A673 (cell line): ENCODE measurements around the gene CORO7. TPM values are rescaled to one million over a fixed set of nuclear protein-coding genes. Genes with fewer than 3 reads are reported as not detected.

Source experiments
- BruUV-seq: library from RNA; stranded (reverse); fragments of 400-500 nt; replicated peaks from 2 replicates; lab custom pipeline; 2021; lab: Mats Ljungman, UMichigan
- CTCF ChIA-PET: fragments of 300-600 bp; sonication (Branson Sonifier 250); formaldehyde crosslinking; loops from one replicate; lab custom pipeline; 2022; ENCODE audit warnings: antibody characterized with exemption; lab: Charles Lee
- POLR2A ChIA-PET: fragments of 300-600 bp; sonication (Branson Sonifier 250); formaldehyde crosslinking; loops from one replicate; lab custom pipeline; 2022; ENCODE audit warnings: antibody characterized with exemption; ENCODE audit not compliant: low non-redundant PET; lab: Charles Lee
- DNase-seq: peaks from one replicate; pipeline ENCODE4 v3.0.0-alpha.2; 2015; ENCODE audit warnings: low spot score
- H3K27ac ChIP-seq: fragments of 200-600 bp; sonication (generic); 2 replicates; pipeline ENCODE4 v1.5.1; 2016; ENCODE audit warnings: mixed run types, low read depth, mild to moderate bottlenecking, mixed read lengths, antibody characterized with exemption, low read length; ENCODE audit not compliant: poor library complexity, severe bottlenecking
- H3K27me3 ChIP-seq: fragments of 200-600 bp; sonication (generic); replicated peaks from 2 replicates; pipeline ENCODE4 v1.6.1; 2017; ENCODE audit warnings: mixed run types, low read depth, mild to moderate bottlenecking, mixed read lengths, antibody characterized with exemption, low read length; ENCODE audit not compliant: insufficient read depth, poor library complexity
- H3K36me3 ChIP-seq: fragments of 200-600 bp; sonication (generic); 2 replicates; pipeline ENCODE4 v1.6.1; 2016; ENCODE audit warnings: mixed run types, mild to moderate bottlenecking, mixed read lengths, antibody characterized with exemption, low read length; ENCODE audit not compliant: insufficient read depth, poor library complexity, severe bottlenecking
- H3K4me1 ChIP-seq: fragments of 200-600 bp; sonication (generic); 2 replicates; pipeline ENCODE4 v1.6.1; 2017; ENCODE audit warnings: mixed run types, mild to moderate bottlenecking, mixed read lengths, antibody characterized with exemption, low read length; ENCODE audit not compliant: insufficient read depth, poor library complexity, severe bottlenecking
- H3K4me3 ChIP-seq: fragments of 200-600 bp; sonication (generic); 2 replicates; pipeline ENCODE4 v1.5.1; 2016; ENCODE audit warnings: low read depth, mixed run types, mild to moderate bottlenecking, mixed read lengths, low read length; ENCODE audit not compliant: poor library complexity, severe bottlenecking
- H3K9me3 ChIP-seq: fragments of 200-600 bp; sonication (generic); 2 replicates; pipeline ENCODE4 v1.6.1; 2016; ENCODE audit warnings: mixed run types, low read depth, mild to moderate bottlenecking, mixed read lengths, antibody characterized with exemption, low read length; ENCODE audit not compliant: poor library complexity, severe bottlenecking
- EZH2 ChIP-seq: fragments of 200-600 bp; sonication (generic); IDR thresholded peaks from 2 replicates; pipeline ENCODE4 v1.6.1; 2017; ENCODE audit warnings: borderline replicate concordance, low read depth, mild to moderate bottlenecking, mixed read lengths, antibody characterized with exemption, low read length; ENCODE audit not compliant: poor library complexity, severe bottlenecking
- intact Hi-C: fragments of 100-400 bp; cut with micrococcal nuclease; formaldehyde crosslinking; loops from one replicate; pipeline ENCODE4 v1.10.0; 2022; ENCODE audit not compliant: unreplicated experiment
- total RNA-seq: library from RNA; stranded (reverse); gene quantifications from 2 replicates; pipeline ENCODE4 v1.2.3, GENCODE V29; 2021
- TF ChIP-seq, protein P1 (sequence below): fragments of 300-800, 200-600 bp; sonication (generic); conservative IDR thresholded peaks from 2 replicates; pipeline ENCODE4 v1.5.1; 2017; ENCODE audit warnings: low read depth, mild to moderate bottlenecking, antibody characterized with exemption, low read length, moderate library complexity, mixed read lengths

CORO7 gene
- total RNA-seq, 1 experiment from 2014 or later: 24.4 TPM

DNA sequence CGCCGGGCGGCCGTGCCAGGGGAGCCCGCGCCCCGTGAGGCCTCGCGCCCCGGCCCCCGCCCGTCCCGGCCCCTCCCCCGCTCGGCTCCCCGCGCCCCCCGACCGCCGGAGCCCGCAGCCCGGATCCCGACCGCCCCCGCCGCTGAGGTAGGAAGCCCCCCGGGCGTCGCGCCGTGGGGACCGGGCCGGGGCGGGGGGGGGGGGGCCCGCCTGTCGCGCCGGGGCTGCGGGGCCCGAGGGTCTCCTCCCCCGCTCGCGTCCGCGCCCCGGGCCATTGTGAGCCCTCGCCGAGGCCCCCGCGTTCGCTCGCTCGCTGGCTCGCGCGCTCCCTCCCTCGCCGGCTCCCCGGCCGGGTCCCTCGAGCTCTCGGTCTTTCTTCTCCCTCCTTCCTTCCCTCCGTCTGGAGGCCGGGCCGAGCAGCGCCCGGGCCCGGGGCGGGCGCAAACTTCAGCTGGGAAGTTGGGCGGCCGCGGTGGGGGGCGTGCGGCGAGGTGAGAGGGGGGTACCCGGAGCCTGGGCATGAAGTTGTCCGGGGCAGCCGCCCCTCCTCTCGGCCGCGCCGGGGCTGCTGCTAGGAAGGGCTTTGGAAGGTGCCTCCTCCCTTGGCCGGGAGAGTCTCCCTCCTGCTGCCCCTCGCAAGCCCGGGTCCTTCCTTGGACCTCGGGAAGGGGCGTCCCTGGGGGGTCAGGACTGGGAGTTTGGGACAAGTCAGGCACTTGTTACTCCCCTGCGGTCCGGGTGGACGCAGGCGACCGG lies 100.1 kb downstream of the CORO7 start:
- CTCF ChIA-PET: interaction anchor here (1.4 kb wide), 1 partner anchor 12 kb away, joined by 6 read pairs; no protein-coding TSS in a partner anchor
- intact Hi-C loops: no loop called here
- H3K4me1 ChIP-seq: peaks cover 30% of the 10 kb centered on the region
- H3K27ac ChIP-seq: peak overlapping the region; percentile 77
- no TSS peak for BruUV-seq
- H3K36me3 ChIP-seq: no peaks in the 10 kb centered on the region
- peak overlapping the region; percentile 85 for H3K4me3 ChIP-seq
- TF ChIP-seq, protein P1, sequence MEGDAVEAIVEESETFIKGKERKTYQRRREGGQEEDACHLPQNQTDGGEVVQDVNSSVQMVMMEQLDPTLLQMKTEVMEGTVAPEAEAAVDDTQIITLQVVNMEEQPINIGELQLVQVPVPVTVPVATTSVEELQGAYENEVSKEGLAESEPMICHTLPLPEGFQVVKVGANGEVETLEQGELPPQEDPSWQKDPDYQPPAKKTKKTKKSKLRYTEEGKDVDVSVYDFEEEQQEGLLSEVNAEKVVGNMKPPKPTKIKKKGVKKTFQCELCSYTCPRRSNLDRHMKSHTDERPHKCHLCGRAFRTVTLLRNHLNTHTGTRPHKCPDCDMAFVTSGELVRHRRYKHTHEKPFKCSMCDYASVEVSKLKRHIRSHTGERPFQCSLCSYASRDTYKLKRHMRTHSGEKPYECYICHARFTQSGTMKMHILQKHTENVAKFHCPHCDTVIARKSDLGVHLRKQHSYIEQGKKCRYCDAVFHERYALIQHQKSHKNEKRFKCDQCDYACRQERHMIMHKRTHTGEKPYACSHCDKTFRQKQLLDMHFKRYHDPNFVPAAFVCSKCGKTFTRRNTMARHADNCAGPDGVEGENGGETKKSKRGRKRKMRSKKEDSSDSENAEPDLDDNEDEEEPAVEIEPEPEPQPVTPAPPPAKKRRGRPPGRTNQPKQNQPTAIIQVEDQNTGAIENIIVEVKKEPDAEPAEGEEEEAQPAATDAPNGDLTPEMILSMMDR: no peak
- no peak for TF ChIP-seq EZH2
- no peaks in the 10 kb centered on the region for H3K27me3 ChIP-seq
- POLR2A ChIA-PET: no interaction called here
- DNase-seq: peak; percentile 62
- no peaks in the 10 kb centered on the region for H3K9me3 ChIP-seq

DNA sequence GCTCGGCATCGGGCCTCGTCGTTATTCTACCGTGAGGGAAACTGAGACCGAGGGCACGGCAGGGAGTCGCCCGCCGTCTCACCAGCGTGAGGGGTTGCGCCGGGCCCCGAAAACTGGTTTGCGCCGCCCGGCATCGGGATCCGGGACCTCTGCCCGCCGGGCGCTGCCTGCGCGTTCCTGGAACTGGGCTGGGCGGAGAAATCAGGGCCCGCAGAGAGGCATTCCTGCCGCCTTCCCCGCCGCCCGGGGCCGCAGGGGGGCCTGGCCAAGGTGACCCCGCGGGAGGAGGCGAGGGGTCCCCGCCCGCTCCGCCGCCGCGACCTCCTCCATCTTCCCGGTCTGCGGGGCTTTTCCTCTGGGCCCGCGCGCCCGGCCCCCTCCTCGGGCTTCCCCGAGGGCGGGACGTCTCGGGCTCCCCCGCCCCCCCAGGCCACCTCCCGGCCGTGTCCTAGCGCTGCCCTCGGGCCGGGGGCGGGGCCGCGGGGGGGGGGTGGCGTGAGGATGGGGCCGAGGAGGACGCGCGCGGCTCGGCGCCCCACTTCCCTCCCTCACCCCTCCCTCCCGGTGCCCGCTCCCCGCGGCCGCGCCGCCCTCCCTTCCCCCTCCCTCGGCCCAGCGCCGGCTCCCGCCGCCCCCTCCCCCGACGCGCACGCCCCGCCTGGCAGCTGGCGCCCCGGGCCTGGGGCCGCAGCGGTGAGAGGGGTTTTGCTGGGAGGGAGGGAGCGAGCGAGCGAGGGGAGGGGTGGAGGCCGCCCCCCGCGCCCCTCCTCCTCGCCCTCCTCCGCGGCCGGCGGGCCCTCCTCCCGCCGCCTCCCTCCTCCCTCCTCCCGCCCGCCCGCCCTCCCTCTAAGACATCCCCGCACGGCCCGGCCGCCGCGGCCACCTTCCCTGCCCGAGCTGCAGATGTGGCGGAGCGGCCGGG lies 100.9 kb downstream of the CORO7 start, which contains the start of gene GLIS2:
GLIS2 (plus strand) TSS at position 882 of the 922 bp plus-strand sequence. CDS start 16,214 bp downstream, outside the sequence.
- no TSS peak for BruUV-seq
- DNase-seq: peak; percentile 85
- H3K4me3 ChIP-seq: peak within 1 kb of the TSS; percentile 85
- no peaks in the 10 kb centered on the region for H3K36me3 ChIP-seq
- no peaks in the 10 kb centered on the region for H3K27me3 ChIP-seq
- TF ChIP-seq, protein P1: no peak
- TF ChIP-seq EZH2: no peak
- POLR2A ChIA-PET: no interaction called here
- intact Hi-C loops: no loop called here
- peaks cover 30% of the 10 kb centered on the region for H3K4me1 ChIP-seq
- no peaks in the 10 kb centered on the region for H3K9me3 ChIP-seq
- CTCF ChIA-PET: interaction anchor here (1.4 kb wide), 1 partner anchor 13 kb away, joined by 6 read pairs; no protein-coding TSS in a partner anchor
- H3K27ac ChIP-seq: peak within 1 kb of the TSS; percentile 82

DNA sequence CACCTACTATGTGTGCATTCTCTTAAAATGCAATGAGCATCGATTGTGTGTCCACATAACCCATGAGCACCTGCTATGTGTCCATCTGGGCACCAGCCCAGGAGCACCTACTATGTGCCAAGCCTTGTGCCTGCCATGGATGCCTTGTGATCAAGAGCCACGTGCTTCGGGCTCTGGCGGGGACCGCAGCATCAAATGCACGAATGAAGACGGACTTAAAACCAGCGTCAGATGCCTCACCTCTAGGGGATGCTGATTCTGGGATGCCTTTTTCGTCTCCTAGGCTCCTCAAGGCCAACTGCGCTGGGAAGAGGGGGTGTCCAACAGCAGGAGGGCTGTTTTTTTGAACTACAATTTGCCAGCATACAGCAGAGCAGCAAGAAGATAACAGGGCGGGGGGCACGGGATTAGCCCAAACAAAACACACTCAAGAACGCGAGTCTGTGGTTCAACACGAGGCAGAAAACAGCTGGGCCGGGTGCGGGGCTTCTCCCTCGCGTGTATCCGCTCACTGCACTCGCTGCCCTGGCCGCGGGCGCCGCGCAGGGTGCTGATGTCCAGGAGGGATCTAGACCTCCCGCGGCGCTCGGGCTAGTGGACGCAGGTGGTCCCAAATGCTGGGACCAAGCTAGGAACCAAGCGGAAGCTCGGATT lies 101.7 kb downstream of the CORO7 start:
- Histone ChIP-seq H3K9me3 (no peaks in the 10 kb centered on the region), H3K4me1 (peaks cover 27% of the 10 kb centered on the region), H3K36me3 (no peaks in the 10 kb centered on the region), H3K27ac (peak overlapping the region; percentile 82), H3K27me3 (no peaks in the 10 kb centered on the region), H3K4me3 (peak overlapping the region; percentile 85)
- intact Hi-C loops: no loop called here
- BruUV-seq: no TSS peak
- CTCF ChIA-PET: no interaction called here
- POLR2A ChIA-PET: no interaction called here
- DNase-seq: peak; percentile 70
- TF ChIP-seq, protein P1: 0 out of 2 replicates have a peak, but pooled peaks have one; percentile 14
- TF ChIP-seq EZH2: no peak
